SK-N-SH (cell line): Measurements from ENCODE around the gene METTL21C. TPM values are rescaled to one million over a fixed set of nuclear protein-coding genes. Genes with fewer than 3 reads are reported as not detected.

Source experiments
- CTCF ChIA-PET: fragments of 300-600, 350-600 bp; formaldehyde crosslinking; extraction: SDS; loops from one replicate; lab custom pipeline; 2021; lab: Yijun Ruan, JAX
- POLR2A ChIA-PET: fragments of 350-600 bp; sonication (Branson Sonifier 250); formaldehyde crosslinking; extraction: SDS; loops from one replicate; lab custom pipeline; 2020; ENCODE audit warnings: antibody characterized with exemption, inconsistent platforms; lab: Yijun Ruan, JAX
- DNase-seq: peaks from one replicate; pipeline ENCODE4 v3.0.0; 2012
- H2AFZ ChIP-seq: fragments of 200-600 bp; sonication (generic); 2 replicates; pipeline ENCODE4 v1.8.1; 2016; ENCODE audit warnings: antibody characterized with exemption, mild to moderate bottlenecking, low read depth
- H3F3A ChIP-seq: fragments of 200-600 bp; sonication (generic); replicated peaks from 2 replicates; pipeline ENCODE3; 2016; ENCODE audit warnings: antibody characterized with exemption, mild to moderate bottlenecking; ENCODE audit not compliant: insufficient read depth
- H3K27ac ChIP-seq, 2 experiments: fragments of 200-500 bp in 1 of 2; fragments of 200-600 bp in 1 of 2; sonication (Bioruptor generic) in 1 of 2; sonication (generic), shearing (Covaris generic) in 1 of 2; 2 replicates each; pipeline versions ENCODE4 v1.5.1 to v1.6.1; 2014 to 2016; ENCODE audit warnings: low read depth in 2 of 2, inconsistent platforms in 1 of 2, low read length in 1 of 2, mild to moderate bottlenecking in 1 of 2, mixed read lengths in 1 of 2
- H3K27me3 ChIP-seq: fragments of 200-600 bp; sonication (generic), shearing (Covaris generic); 2 replicates; pipeline ENCODE4 v1.6.1; 2016; ENCODE audit warnings: mixed run types; ENCODE audit not compliant: insufficient read depth
- H3K36me3 ChIP-seq, 2 experiments: fragments of 200-500 bp in 1 of 2; fragments of 200-600 bp in 1 of 2; sonication (Bioruptor generic) in 1 of 2; sonication (generic) in 1 of 2; replicated peaks in 1 of 2; 2 replicates each; pipeline versions ENCODE3 to v1.5.1; 2014 to 2016; ENCODE audit warnings: low read length in 1 of 2, mild to moderate bottlenecking in 1 of 2; ENCODE audit not compliant: insufficient read depth in 2 of 2, control insufficient read depth in 1 of 2
- H3K4me1 ChIP-seq, 2 experiments: fragments of 200-500 bp in 1 of 2; fragments of 200-600 bp in 1 of 2; sonication (Bioruptor generic) in 1 of 2; sonication (generic), shearing (Covaris generic) in 1 of 2; 2 replicates each; pipeline versions ENCODE4 v1.5.1 to v1.6.1; 2014 to 2016; ENCODE audit warnings: low read depth in 1 of 2, low read length in 1 of 2, mixed run types in 1 of 2; ENCODE audit not compliant: insufficient read depth in 2 of 2, control insufficient read depth in 1 of 2
- H3K4me2 ChIP-seq: fragments of 200-600 bp; sonication (generic), shearing (Covaris generic); 2 replicates; pipeline ENCODE4 v1.6.1; 2017; ENCODE audit warnings: mixed run types
- H3K4me3 ChIP-seq, 2 experiments: fragments of 200-500 bp in 1 of 2; fragments of 200-600 bp in 1 of 2; sonication (Bioruptor generic) in 1 of 2; sonication (generic), shearing (Covaris generic) in 1 of 2; 2 replicates each; pipeline versions ENCODE4 v1.5.1 to v1.8.1; 2014 to 2016; ENCODE audit warnings: low read depth in 2 of 2, inconsistent platforms in 1 of 2, low read length in 1 of 2, mild to moderate bottlenecking in 1 of 2, mixed read lengths in 1 of 2, moderate library complexity in 1 of 2
- H3K79me2 ChIP-seq: fragments of 200-600 bp; sonication (generic); 2 replicates; pipeline ENCODE4 v1.8.1; 2017; ENCODE audit warnings: mild to moderate bottlenecking; ENCODE audit not compliant: insufficient read depth
- H3K9ac ChIP-seq: fragments of 200-600 bp; sonication (generic); 2 replicates; pipeline ENCODE4 v1.6.1; 2017; ENCODE audit warnings: mixed run types
- H3K9me2 ChIP-seq: fragments of 200-600 bp; sonication (generic); 2 replicates; pipeline ENCODE4 v1.6.1; 2017; ENCODE audit warnings: mixed run types
- H3K9me3 ChIP-seq: fragments of 200-600 bp; sonication (generic); 2 replicates; pipeline ENCODE4 v1.6.1; 2017; ENCODE audit warnings: mixed run types, mild to moderate bottlenecking, moderate library complexity
- H4K20me1 ChIP-seq: fragments of 200-600 bp; sonication (generic); 2 replicates; pipeline ENCODE4 v1.6.1; 2017; ENCODE audit warnings: mild to moderate bottlenecking, mixed run types; ENCODE audit not compliant: insufficient read depth
- CHD2 ChIP-seq: fragments of 150-350 bp; IDR thresholded peaks from 2 replicates; pipeline ENCODE4 v1.6.1; 2018; ENCODE audit warnings: low read length; ENCODE audit not compliant: partially characterized antibody
- EZH2phosphoT487 ChIP-seq: fragments of 200-600 bp; sonication (generic); IDR thresholded peaks from 2 replicates; pipeline ENCODE4 v1.6.1; 2017; ENCODE audit warnings: low read depth, mixed run types, mild to moderate bottlenecking, antibody characterized with exemption, moderate library complexity, borderline replicate concordance
- FOXJ3 ChIP-seq: sonication (generic); formaldehyde crosslinking; IDR thresholded peaks from 2 replicates; pipeline ENCODE4 v1.5.1; 2020; ENCODE audit warnings: mild to moderate bottlenecking, missing genetic modification reagents
- FOXM1 ChIP-seq: IDR thresholded peaks from 2 replicates; pipeline ENCODE4 v1.4.0; 2012; ENCODE audit warnings: low read depth, mild to moderate bottlenecking
- GATA2 ChIP-seq: sonication (generic); formaldehyde crosslinking; IDR thresholded peaks from 2 replicates; pipeline ENCODE4 v1.5.0; 2020; ENCODE audit warnings: mild to moderate bottlenecking, missing genetic modification reagents
- MXI1 ChIP-seq: IDR thresholded peaks from 2 replicates; pipeline ENCODE4 v1.6.1; 2012; ENCODE audit warnings: mild to moderate bottlenecking, low read depth, low read length, improper control_type of control experiment
- RAD21 ChIP-seq: IDR thresholded peaks from 2 replicates; pipeline ENCODE4 v1.6.1; 2012; ENCODE audit warnings: mild to moderate bottlenecking, low read length
- RCOR1 ChIP-seq: fragments of 150-350 bp; IDR thresholded peaks from 2 replicates; pipeline ENCODE4 v1.6.1; 2017; ENCODE audit warnings: antibody characterized with exemption, low read length
- RFX5 ChIP-seq: IDR thresholded peaks from 2 replicates; pipeline ENCODE4 v1.6.1; 2012; ENCODE audit warnings: mild to moderate bottlenecking, improper control_type of control experiment, low read length
- SIN3A ChIP-seq: IDR thresholded peaks from 2 replicates; pipeline ENCODE4 v1.6.1; 2012; ENCODE audit warnings: low read depth, mild to moderate bottlenecking, low read length, moderate library complexity, borderline replicate concordance
- SMC3 ChIP-seq: IDR thresholded peaks from 2 replicates; pipeline ENCODE4 v1.6.1; 2012; ENCODE audit warnings: low read depth, low read length, improper control_type of control experiment
- TAF1 ChIP-seq: IDR thresholded peaks from 2 replicates; pipeline ENCODE4 v1.6.1; 2012; ENCODE audit warnings: low read depth, mild to moderate bottlenecking, low read length, moderate library complexity, borderline replicate concordance
- TCF12 ChIP-seq: IDR thresholded peaks from 2 replicates; pipeline ENCODE4 v1.4.0; 2012
- TEAD4 ChIP-seq: IDR thresholded peaks from 2 replicates; pipeline ENCODE4 v1.4.0; 2012; ENCODE audit warnings: mild to moderate bottlenecking, borderline replicate concordance; ENCODE audit not compliant: insufficient read depth
- WGBS: methylation state at CpG from one replicate; pipeline ENCODE4 v1.1.6; 2017; ENCODE audit warnings: low lambda C conversion rate; 5-methylcytosine and 5-hydroxymethylcytosine counted together
- polyA plus RNA-seq, 3 experiments: library from polyadenylated mRNA; depleted of rRNA; stranded (reverse); fragments of >200 nt; gene quantifications; 2 replicates each; pipeline ENCODE4 v1.2.3, GENCODE V29; 2012
- TF ChIP-seq, protein P1 (sequence below): IDR thresholded peaks from 2 replicates; pipeline ENCODE4 v1.4.0; 2012; ENCODE audit warnings: low read depth, borderline replicate concordance
- TF ChIP-seq, protein P2 (sequence below): fragments of 150-350 bp; IDR thresholded peaks from 2 replicates; pipeline ENCODE4 v1.6.1; 2017; ENCODE audit warnings: antibody characterized with exemption, low read length, low read depth, borderline replicate concordance

METTL21C gene
- polyA plus RNA-seq, 1 of the 3 experiments (the other 2 are of a cell fraction): not detected

DNA sequence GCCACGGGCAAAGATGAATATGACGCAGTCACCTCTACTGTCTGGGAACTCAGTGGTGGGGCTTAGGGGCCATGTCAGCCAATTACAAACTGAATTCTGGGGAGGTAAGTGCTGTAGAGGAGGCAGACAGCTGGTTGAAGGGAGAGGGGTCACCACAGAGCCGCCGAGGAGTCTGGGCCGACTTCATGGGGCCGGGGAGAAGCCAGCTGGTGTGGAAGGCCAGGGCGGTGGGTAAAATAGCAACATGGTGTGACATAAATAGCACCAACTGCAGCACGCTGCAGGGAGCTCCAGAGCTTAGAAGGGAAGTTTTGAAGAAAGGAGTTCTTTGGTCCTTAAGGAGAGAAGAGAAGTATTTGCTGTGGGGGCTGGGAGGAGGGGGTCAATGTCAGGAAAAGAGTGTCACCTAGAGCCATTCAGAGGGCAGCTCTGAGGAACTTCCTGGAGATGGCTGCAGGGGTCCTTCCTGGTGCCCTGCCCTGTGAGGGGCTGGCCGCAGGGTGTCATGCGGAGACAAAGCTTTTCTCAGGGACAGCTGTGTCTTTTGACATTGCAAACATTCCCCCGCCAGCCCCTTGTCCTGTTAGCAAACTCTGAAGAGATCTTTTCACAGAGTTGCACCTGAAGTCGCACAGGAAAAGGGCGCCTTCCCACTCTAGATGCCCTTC lies 6.4 kb downstream of the METTL21C start (continued):
- TF ChIP-seq GATA2 (CRISPR knock-in tag): no peak
- no peak for TF ChIP-seq CHD2

DNA sequence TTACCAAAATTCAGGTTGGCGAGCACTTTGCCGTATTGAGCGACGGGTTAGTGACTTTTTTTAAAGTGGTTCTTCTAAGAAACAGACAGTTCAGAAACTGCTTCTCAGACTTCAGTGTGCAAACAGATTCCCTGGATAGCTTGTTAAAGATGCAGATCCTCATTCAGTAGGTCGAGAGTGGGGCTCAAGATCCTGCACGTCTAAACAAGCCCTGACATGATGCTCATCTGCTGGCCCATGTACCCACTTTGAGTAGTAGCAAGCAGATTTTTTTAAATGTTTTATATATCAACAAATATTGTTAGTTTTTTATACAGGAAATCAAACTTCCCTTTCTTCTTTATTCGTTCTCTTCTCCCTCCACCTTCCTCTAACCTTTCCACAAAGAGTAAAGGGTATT lies 7.3 kb downstream of the METTL21C start:
- Histone ChIP-seq H4K20me1 (no peaks in the 10 kb centered on the region), H3K36me3 (no peaks in the 10 kb centered on the region), H3K79me2 (no peaks in the 10 kb centered on the region), H3K4me1 (0 out of 4 replicates have a peak, but pooled peaks cover 0 to 3% of the 10 kb centered on the region in 2 experiments), H3K9me2 (no peaks in the 10 kb centered on the region), H3K4me3 (no peak overlapping the region), H3K27me3 (no peaks in the 10 kb centered on the region), H3K9me3 (no peaks in the 10 kb centered on the region), H3K9ac (no peak overlapping the region), H2AFZ (no peak overlapping the region), H3F3A (no peaks in the 10 kb centered on the region), H3K27ac (no peak overlapping the region), H3K4me2 (no peak overlapping the region)
- TF ChIP-seq EZH2phosphoT487: no peak
- CTCF ChIA-PET: interaction anchor here (1.3 to 1.4 kb wide), 2 partner anchors 20 to 96 kb away, joined by 4 read pairs; no protein-coding TSS in a partner anchor
- WGBS: 84% methylated on average over 7 of the region's 7 CpGs
- POLR2A ChIA-PET: no interaction called here
- DNase-seq: no peak

DNA sequence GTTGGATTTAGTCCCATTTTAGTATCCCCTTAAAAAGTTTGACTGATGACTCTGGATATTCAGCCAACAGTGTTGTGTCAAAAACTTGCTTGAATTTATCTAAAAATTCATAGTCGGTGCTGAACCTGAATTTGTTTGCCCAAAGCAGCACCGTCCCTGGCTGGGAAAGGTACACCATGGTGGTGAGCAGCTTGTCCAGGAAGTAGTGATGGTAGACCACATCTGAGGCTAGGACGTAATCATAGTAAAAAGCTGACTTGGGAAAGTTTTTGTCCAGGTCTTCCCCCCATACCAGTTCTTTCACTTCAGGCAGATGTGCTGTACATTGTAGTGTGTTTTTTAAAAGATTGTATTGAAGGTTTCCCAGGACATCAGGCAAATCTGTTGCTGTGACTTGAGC lies 8.8 kb downstream of the METTL21C start:
- WGBS: 87% methylated on average over 3 of the region's 3 CpGs
- H3K4me2 ChIP-seq: no peak overlapping the region
- H3K27me3 ChIP-seq: no peaks in the 10 kb centered on the region
- H3K9me2 ChIP-seq: no peaks in the 10 kb centered on the region
- POLR2A ChIA-PET: no interaction called here
- H3K79me2 ChIP-seq: no peaks in the 10 kb centered on the region
- no peak for TF ChIP-seq RAD21
- TF ChIP-seq EZH2phosphoT487: no peak
- TF ChIP-seq, protein P1, sequence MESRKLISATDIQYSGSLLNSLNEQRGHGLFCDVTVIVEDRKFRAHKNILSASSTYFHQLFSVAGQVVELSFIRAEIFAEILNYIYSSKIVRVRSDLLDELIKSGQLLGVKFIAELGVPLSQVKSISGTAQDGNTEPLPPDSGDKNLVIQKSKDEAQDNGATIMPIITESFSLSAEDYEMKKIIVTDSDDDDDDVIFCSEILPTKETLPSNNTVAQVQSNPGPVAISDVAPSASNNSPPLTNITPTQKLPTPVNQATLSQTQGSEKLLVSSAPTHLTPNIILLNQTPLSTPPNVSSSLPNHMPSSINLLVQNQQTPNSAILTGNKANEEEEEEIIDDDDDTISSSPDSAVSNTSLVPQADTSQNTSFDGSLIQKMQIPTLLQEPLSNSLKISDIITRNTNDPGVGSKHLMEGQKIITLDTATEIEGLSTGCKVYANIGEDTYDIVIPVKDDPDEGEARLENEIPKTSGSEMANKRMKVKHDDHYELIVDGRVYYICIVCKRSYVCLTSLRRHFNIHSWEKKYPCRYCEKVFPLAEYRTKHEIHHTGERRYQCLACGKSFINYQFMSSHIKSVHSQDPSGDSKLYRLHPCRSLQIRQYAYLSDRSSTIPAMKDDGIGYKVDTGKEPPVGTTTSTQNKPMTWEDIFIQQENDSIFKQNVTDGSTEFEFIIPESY: no peak
- no peak for TF ChIP-seq RCOR1
- no peak for TF ChIP-seq SIN3A
- no peak for TF ChIP-seq TCF12
- TF ChIP-seq SMC3: no peak
- no peak for TF ChIP-seq CHD2
- TF ChIP-seq TEAD4: no peak
- no peak for TF ChIP-seq TAF1
- TF ChIP-seq MXI1: no peak
- no peak for TF ChIP-seq FOXM1
- no peak for TF ChIP-seq FOXJ3 (CRISPR knock-in tag)
- no peak for TF ChIP-seq RFX5
- TF ChIP-seq, protein P2, sequence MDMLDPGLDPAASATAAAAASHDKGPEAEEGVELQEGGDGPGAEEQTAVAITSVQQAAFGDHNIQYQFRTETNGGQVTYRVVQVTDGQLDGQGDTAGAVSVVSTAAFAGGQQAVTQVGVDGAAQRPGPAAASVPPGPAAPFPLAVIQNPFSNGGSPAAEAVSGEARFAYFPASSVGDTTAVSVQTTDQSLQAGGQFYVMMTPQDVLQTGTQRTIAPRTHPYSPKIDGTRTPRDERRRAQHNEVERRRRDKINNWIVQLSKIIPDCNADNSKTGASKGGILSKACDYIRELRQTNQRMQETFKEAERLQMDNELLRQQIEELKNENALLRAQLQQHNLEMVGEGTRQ: no peak
- H3K27ac ChIP-seq: no peak overlapping the region
- CTCF ChIA-PET: interaction anchor here (1.5 kb wide), 1 partner anchor 9 kb away, joined by 4 read pairs; no protein-coding TSS in a partner anchor
- no peak overlapping the region for H3K4me3 ChIP-seq
- H4K20me1 ChIP-seq: no peaks in the 10 kb centered on the region
- no peak for DNase-seq
- no peaks in the 10 kb centered on the region for H3K9me3 ChIP-seq
- no peak overlapping the region for H3K9ac ChIP-seq
- 0 out of 4 replicates have a peak, but pooled peaks cover 0 to 3% of the 10 kb centered on the region in 2 experiments for H3K4me1 ChIP-seq
- no peaks in the 10 kb centered on the region for H3K36me3 ChIP-seq
- peaks cover 2% of the 10 kb centered on the region for H3F3A ChIP-seq
- H2AFZ ChIP-seq: no peak overlapping the region
